Chondrocyte (in vitro differentiated cells): Measurements from ENCODE around the gene MRPL55. TPM values are rescaled to one million over a fixed set of nuclear protein-coding genes. Genes with fewer than 3 reads are reported as not detected.

Experiments
- DNase-seq: peaks from one replicate; pipeline ENCODE4 v3.0.0; 2021; ENCODE audit warnings: mixed read lengths, low spot score
- H3K27ac Mint-ChIP-seq: one replicate; pipeline ENCODE4 v1.8.0; 2021; ENCODE audit warnings: mild to moderate bottlenecking, moderate library complexity, mixed read lengths; ENCODE audit not compliant: unreplicated experiment
- H3K27me3 Mint-ChIP-seq: 2 replicates; pipeline ENCODE4 v1.8.0; 2021; ENCODE audit warnings: low read depth, mixed read lengths
- H3K36me3 Mint-ChIP-seq: 2 replicates; pipeline ENCODE4 v1.8.0; 2021; ENCODE audit warnings: low read depth, mixed read lengths
- H3K4me1 Mint-ChIP-seq: 2 replicates; pipeline ENCODE4 v1.8.0; 2021; ENCODE audit warnings: low read depth, mild to moderate bottlenecking, mixed read lengths
- H3K4me3 Mint-ChIP-seq: one replicate; pipeline ENCODE4 v1.8.0; 2021; ENCODE audit warnings: mild to moderate bottlenecking, moderate library complexity, mixed read lengths; ENCODE audit not compliant: unreplicated experiment
- H3K9me3 Mint-ChIP-seq: 2 replicates; pipeline ENCODE4 v1.8.0; 2021; ENCODE audit warnings: low read depth, mixed read lengths
- total RNA-seq: library from RNA; stranded (reverse); gene quantifications from 3 replicates; pipeline ENCODE4 v1.2.1, GENCODE V29; 2021
- TF ChIP-seq, protein P1 (sequence below): fragments of 200-600 bp; sonication (generic); IDR thresholded peaks from 2 replicates; pipeline ENCODE4 v1.5.0; 2021; ENCODE audit warnings: antibody characterized with exemption, mild to moderate bottlenecking, moderate library complexity

The MRPL55 gene
- total RNA-seq, 1 donor from 2014 or later = 48.6 TPM

DNA sequence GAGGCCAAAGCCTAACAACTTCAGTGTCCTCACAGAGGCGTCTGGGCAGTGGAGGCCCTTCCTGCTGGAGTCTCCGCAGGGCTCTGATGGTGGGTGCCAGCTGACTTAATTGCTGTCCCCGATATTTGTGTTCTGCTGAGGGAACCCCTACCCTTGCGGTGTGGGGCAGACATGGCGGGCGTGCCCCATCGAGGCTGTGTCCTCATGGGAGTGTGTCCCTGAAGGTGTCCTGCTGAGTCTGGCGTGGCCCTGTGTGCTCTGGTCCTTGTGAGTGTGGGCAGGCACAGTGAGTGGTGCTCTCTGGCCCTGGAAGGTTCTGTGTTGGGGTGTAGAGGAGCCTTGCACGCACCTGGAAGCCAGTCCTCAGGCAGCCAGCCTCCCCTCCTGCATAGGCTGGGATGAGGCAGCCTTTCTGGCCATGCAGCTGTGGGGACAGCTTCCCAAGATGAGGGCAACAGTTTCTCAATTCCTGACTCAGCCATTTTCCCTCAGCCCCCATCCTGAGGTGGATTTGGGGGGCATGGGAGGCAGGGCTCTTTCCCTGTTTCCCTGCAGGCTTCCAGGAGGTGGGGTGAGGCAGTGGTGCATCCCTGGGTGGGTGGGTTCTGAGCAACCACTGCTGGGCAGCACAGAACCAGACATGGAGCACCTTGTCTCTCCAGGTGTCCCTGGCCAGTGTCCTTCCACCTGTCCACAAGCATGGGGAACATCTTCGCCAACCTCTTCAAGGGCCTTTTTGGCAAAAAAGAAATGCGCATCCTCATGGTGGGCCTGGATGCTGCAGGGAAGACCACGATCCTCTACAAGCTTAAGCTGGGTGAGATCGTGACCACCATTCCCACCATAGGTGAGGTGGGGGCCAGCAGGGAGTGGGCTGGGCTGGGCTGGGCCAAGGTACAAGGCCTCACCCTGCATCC lies 12.4 kb downstream of the MRPL55 start:
- H3K27me3 Mint-ChIP-seq = no peaks in the 10 kb centered on the region
- no peak overlapping the region for H3K27ac Mint-ChIP-seq
- peaks cover 21% of the 10 kb centered on the region for H3K36me3 Mint-ChIP-seq
- H3K4me1 Mint-ChIP-seq = peaks cover 28% of the 10 kb centered on the region
- TF ChIP-seq, protein P1, sequence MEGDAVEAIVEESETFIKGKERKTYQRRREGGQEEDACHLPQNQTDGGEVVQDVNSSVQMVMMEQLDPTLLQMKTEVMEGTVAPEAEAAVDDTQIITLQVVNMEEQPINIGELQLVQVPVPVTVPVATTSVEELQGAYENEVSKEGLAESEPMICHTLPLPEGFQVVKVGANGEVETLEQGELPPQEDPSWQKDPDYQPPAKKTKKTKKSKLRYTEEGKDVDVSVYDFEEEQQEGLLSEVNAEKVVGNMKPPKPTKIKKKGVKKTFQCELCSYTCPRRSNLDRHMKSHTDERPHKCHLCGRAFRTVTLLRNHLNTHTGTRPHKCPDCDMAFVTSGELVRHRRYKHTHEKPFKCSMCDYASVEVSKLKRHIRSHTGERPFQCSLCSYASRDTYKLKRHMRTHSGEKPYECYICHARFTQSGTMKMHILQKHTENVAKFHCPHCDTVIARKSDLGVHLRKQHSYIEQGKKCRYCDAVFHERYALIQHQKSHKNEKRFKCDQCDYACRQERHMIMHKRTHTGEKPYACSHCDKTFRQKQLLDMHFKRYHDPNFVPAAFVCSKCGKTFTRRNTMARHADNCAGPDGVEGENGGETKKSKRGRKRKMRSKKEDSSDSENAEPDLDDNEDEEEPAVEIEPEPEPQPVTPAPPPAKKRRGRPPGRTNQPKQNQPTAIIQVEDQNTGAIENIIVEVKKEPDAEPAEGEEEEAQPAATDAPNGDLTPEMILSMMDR = no peak
- DNase-seq = peak; percentile 79
- peaks cover 7% of the 10 kb centered on the region for H3K9me3 Mint-ChIP-seq
- H3K4me3 Mint-ChIP-seq = no peak overlapping the region

DNA sequence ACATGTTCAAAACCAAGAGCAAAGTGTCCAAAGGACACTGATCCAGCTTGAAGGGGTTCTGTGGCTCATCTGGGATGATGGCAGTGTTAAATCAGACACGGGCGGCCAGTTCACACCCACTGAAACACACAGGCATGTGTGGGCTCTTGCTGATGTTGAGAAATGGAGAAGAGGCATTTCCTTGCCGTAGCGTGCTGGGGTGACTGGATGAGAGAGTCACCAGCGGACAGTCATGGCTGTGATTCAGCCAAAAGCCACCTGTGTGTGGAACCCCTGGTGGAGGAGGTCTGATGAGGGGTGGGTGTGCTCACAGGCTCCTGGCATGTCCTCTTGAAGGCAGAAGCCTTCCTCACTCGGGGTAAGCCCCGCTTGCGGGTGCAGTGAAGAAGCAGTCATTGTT lies 13.2 kb downstream of the MRPL55 start:
- DNase-seq = peak; percentile 47
- Mint-ChIP-seq H3K36me3 (peaks cover 21% of the 10 kb centered on the region), H3K27ac (no peak overlapping the region), H3K4me3 (no peak overlapping the region), H3K27me3 (no peaks in the 10 kb centered on the region), H3K4me1 (peaks cover 28% of the 10 kb centered on the region), H3K9me3 (peaks cover 7% of the 10 kb centered on the region)
- TF ChIP-seq, protein P1 = no peak

- DNase-seq = peak; percentile 26
- H3K9me3 Mint-ChIP-seq = peaks cover 7% of the 10 kb centered on the region
- TF ChIP-seq, protein P1 = no peak
- peaks cover 21% of the 10 kb centered on the region for H3K36me3 Mint-ChIP-seq
- H3K4me3 Mint-ChIP-seq = no peak overlapping the region
- no peak overlapping the region for H3K27ac Mint-ChIP-seq
- no peaks in the 10 kb centered on the region for H3K27me3 Mint-ChIP-seq
- H3K4me1 Mint-ChIP-seq = peaks cover 36% of the 10 kb centered on the region
These were observed 13.9 kb downstream of the MRPL55 start for GRCh38 chr1:228095161-228095560.

- no peak overlapping the region for H3K27ac Mint-ChIP-seq
- H3K4me3 Mint-ChIP-seq = no peak overlapping the region
- H3K27me3 Mint-ChIP-seq = no peaks in the 10 kb centered on the region
These were observed 14.6 kb downstream of the MRPL55 start for GRCh38 chr1:228094432-228095016.

More at GRCh38 chr1:228094432-228095016, 14.6 kb downstream of the MRPL55 start:
- peak; percentile 36 for DNase-seq
- Mint-ChIP-seq H3K36me3 (peaks cover 20% of the 10 kb centered on the region), H3K4me1 (peaks cover 42% of the 10 kb centered on the region), H3K9me3 (peaks cover 7% of the 10 kb centered on the region)
- TF ChIP-seq, protein P1 = no peak
